ENCODE measurements around the gene LMNTD1.
A peak's percentile ranks its signal among the peaks of the same experiment; 100 is the strongest.

Gene LMNTD1

GRCh38 chr12:25458047-25458552 lies 95.0 kb downstream of the LMNTD1 start (continued):
- TF ChIP-seq OSR2 (tag by site-specific recombination; IDR thresholded peaks at IDR 0.05) (peak; percentile 77), PRDM6 (tag by site-specific recombination; IDR thresholded peaks at IDR 0.05) (peak; percentile 56), ZNF24 (tag by site-specific recombination; IDR thresholded peaks at IDR 0.05) (peak; percentile 74), SP2 (tag by site-specific recombination; IDR thresholded peaks at IDR 0.05) (0 out of 2 replicates have a peak, but pooled peaks have one; percentile 30)
- TF ChIP-seq, protein P1, sequence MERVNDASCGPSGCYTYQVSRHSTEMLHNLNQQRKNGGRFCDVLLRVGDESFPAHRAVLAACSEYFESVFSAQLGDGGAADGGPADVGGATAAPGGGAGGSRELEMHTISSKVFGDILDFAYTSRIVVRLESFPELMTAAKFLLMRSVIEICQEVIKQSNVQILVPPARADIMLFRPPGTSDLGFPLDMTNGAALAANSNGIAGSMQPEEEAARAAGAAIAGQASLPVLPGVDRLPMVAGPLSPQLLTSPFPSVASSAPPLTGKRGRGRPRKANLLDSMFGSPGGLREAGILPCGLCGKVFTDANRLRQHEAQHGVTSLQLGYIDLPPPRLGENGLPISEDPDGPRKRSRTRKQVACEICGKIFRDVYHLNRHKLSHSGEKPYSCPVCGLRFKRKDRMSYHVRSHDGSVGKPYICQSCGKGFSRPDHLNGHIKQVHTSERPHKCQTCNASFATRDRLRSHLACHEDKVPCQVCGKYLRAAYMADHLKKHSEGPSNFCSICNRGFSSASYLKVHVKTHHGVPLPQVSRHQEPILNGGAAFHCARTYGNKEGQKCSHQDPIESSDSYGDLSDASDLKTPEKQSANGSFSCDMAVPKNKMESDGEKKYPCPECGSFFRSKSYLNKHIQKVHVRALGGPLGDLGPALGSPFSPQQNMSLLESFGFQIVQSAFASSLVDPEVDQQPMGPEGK (tag by site-specific recombination; IDR thresholded peaks at IDR 0.05) = peak; percentile 33; the same call in 1 of the 2 replicates
- TF ChIP-seq, protein P2, sequence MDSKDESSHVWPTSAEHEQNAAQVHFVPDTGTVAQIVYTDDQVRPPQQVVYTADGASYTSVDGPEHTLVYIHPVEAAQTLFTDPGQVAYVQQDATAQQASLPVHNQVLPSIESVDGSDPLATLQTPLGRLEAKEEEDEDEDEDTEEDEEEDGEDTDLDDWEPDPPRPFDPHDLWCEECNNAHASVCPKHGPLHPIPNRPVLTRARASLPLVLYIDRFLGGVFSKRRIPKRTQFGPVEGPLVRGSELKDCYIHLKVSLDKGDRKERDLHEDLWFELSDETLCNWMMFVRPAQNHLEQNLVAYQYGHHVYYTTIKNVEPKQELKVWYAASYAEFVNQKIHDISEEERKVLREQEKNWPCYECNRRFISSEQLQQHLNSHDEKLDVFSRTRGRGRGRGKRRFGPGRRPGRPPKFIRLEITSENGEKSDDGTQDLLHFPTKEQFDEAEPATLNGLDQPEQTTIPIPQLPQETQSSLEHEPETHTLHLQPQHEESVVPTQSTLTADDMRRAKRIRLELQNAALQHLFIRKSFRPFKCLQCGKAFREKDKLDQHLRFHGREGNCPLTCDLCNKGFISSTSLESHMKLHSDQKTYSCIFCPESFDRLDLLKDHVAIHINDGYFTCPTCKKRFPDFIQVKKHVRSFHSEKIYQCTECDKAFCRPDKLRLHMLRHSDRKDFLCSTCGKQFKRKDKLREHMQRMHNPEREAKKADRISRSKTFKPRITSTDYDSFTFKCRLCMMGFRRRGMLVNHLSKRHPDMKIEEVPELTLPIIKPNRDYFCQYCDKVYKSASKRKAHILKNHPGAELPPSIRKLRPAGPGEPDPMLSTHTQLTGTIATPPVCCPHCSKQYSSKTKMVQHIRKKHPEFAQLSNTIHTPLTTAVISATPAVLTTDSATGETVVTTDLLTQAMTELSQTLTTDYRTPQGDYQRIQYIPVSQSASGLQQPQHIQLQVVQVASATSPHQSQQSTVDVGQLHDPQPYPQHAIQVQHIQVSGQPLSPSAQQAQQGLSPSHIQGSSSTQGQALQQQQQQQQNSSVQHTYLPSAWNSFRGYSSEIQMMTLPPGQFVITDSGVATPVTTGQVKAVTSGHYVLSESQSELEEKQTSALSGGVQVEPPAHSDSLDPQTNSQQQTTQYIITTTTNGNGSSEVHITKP (tag by site-specific recombination; IDR thresholded peaks at IDR 0.05) = peak; percentile 61

- TF ChIP-seq, protein P3, sequence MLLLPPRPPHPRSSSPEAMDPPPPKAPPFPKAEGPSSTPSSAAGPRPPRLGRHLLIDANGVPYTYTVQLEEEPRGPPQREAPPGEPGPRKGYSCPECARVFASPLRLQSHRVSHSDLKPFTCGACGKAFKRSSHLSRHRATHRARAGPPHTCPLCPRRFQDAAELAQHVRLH (tag by site-specific recombination; IDR thresholded peaks at IDR 0.05) = 0 out of 2 replicates have a peak, but pooled peaks have one; percentile 65
- TF ChIP-seq ZNF324 (tag by site-specific recombination; IDR thresholded peaks at IDR 0.05) (0 out of 2 replicates have a peak, but pooled peaks have one; percentile 19), ZNF280D (tag by site-specific recombination; IDR thresholded peaks at IDR 0.05) (peak; percentile 86; the same call in 1 of the 2 replicates), ZNF114 (tag by site-specific recombination; IDR thresholded peaks at IDR 0.05) (no peak), ZNF146 (tag by site-specific recombination; IDR thresholded peaks at IDR 0.05) (peak; percentile 98), ZNF837 (tag by site-specific recombination; IDR thresholded peaks at IDR 0.05) (no peak), KLF16 (tag by site-specific recombination; IDR thresholded peaks at IDR 0.05) (no peak), ZNF433 (tag by site-specific recombination; IDR thresholded peaks at IDR 0.05; ENCODE audit: low read depth) (no peak)
- TF ChIP-seq, protein P4, sequence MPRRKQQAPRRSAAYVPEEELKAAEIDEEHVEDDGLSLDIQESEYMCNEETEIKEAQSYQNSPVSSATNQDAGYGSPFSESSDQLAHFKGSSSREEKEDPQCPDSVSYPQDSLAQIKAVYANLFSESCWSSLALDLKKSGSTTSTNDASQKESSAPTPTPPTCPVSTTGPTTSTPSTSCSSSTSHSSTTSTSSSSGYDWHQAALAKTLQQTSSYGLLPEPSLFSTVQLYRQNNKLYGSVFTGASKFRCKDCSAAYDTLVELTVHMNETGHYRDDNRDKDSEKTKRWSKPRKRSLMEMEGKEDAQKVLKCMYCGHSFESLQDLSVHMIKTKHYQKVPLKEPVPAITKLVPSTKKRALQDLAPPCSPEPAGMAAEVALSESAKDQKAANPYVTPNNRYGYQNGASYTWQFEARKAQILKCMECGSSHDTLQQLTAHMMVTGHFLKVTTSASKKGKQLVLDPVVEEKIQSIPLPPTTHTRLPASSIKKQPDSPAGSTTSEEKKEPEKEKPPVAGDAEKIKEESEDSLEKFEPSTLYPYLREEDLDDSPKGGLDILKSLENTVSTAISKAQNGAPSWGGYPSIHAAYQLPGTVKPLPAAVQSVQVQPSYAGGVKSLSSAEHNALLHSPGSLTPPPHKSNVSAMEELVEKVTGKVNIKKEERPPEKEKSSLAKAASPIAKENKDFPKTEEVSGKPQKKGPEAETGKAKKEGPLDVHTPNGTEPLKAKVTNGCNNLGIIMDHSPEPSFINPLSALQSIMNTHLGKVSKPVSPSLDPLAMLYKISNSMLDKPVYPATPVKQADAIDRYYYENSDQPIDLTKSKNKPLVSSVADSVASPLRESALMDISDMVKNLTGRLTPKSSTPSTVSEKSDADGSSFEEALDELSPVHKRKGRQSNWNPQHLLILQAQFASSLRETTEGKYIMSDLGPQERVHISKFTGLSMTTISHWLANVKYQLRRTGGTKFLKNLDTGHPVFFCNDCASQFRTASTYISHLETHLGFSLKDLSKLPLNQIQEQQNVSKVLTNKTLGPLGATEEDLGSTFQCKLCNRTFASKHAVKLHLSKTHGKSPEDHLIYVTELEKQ (tag by site-specific recombination; IDR thresholded peaks at IDR 0.05; ENCODE audit: borderline replicate concordance) = no peak
- no peak overlapping the region for H3K27ac ChIP-seq (ENCODE audit: extremely low read depth, low read depth, low read length)
- ChIA-PET POLR2A (no interaction called here), CTCF (interaction anchor here (0.5 kb wide), 1 partner anchor 742 kb away, joined by 3 read pairs; no protein-coding TSS in a partner anchor)
- no peak overlapping the region for H3K4me3 ChIP-seq (ENCODE audit: low read depth, low read length)
- H3K9me3 ChIP-seq (ENCODE audit: control insufficient read depth, insufficient read depth, low read depth, low read length) = no peaks in the 10 kb centered on the region; the same call in 1 of the 2 replicates
- H3K4me1 ChIP-seq (ENCODE audit: control insufficient read depth, insufficient read depth, low read length) = 0 out of 2 replicates have a peak, but pooled peaks cover 6% of the 10 kb centered on the region
- no peaks in the 10 kb centered on the region for H3K36me3 ChIP-seq (ENCODE audit: control insufficient read depth in 2 of 2, insufficient read depth in 1 of 2, low read length in 2 of 2)
These were observed 96.6 kb downstream of the LMNTD1 start for GRCh38 chr12:25456474-25456873.
